Mesodermal cell (in vitro differentiated cells): ENCODE data around the gene EWSR1.

Experiments used
- H3K27ac ChIP-seq: 2 replicates; pipeline ENCODE4 v1.7.0; 2013; ENCODE audit warnings: mild to moderate bottlenecking, low read depth, low read length, moderate library complexity; ENCODE audit not compliant: severe bottlenecking
- H3K36me3 ChIP-seq: 2 replicates; pipeline ENCODE4 v1.7.1; 2013; ENCODE audit warnings: mild to moderate bottlenecking, low read length, moderate library complexity; ENCODE audit not compliant: control insufficient read depth, insufficient read depth
- H3K4me1 ChIP-seq: one replicate; pipeline ENCODE4 v1.7.1; 2013; ENCODE audit warnings: mild to moderate bottlenecking, low read length; ENCODE audit not compliant: insufficient read depth, control insufficient read depth, poor library complexity, severe bottlenecking
- H3K4me3 ChIP-seq: 2 replicates; pipeline ENCODE4 v1.7.0; 2013; ENCODE audit warnings: low read length, control low read depth, mild to moderate bottlenecking; ENCODE audit not compliant: insufficient read depth, poor library complexity, severe bottlenecking; ENCODE audit errors: extremely low read depth
- H3K9me3 ChIP-seq: 2 replicates; pipeline ENCODE4 v1.7.1; 2013; ENCODE audit warnings: mild to moderate bottlenecking, low read length, moderate library complexity; ENCODE audit not compliant: control insufficient read depth
- WGBS, 2 experiments: methylation state at CpG; one replicate each; pipeline ENCODE4 v1.1.5; 2013; ENCODE audit warnings: missing lambda C conversion rate in 2 of 2; ENCODE audit not compliant: insufficient coverage in 2 of 2; 5-methylcytosine and 5-hydroxymethylcytosine counted together

The EWSR1 gene

GRCh38 chr22:29251981-29252911 lies 15.8 kb upstream of the EWSR1 start:
- H3K27ac ChIP-seq = no peak overlapping the region
- no peaks in the 10 kb centered on the region for H3K36me3 ChIP-seq
- H3K9me3 ChIP-seq = no peaks in the 10 kb centered on the region
- no peak overlapping the region for H3K4me3 ChIP-seq
- H3K4me1 ChIP-seq = no peaks in the 10 kb centered on the region
- WGBS, 2 experiments = 90 to 95% methylated on average over 10 of the region's 10 CpGs

GRCh38 chr22:29253561-29254285 lies 14.3 kb upstream of the EWSR1 start:
- Histone ChIP-seq H3K4me3 (no peak overlapping the region), H3K36me3 (no peaks in the 10 kb centered on the region), H3K27ac (no peak overlapping the region), H3K4me1 (no peaks in the 10 kb centered on the region), H3K9me3 (no peaks in the 10 kb centered on the region)
- 78 to 80% methylated on average over 7 to 13 of the region's 14 CpGs for WGBS, 2 experiments

- H3K9me3 ChIP-seq = no peaks in the 10 kb centered on the region
- WGBS, 2 experiments = 80 to 83% methylated on average over 1 to 2 of the region's 4 CpGs
- H3K36me3 ChIP-seq = peaks cover 2% of the 10 kb centered on the region
- no peaks in the 10 kb centered on the region for H3K4me1 ChIP-seq
- H3K4me3 ChIP-seq = no peak overlapping the region
- H3K27ac ChIP-seq = no peak overlapping the region
Measured at GRCh38 chr22:29254286-29254660, 13.8 kb upstream of the EWSR1 start.

GRCh38 chr22:29255064-29255621 lies 12.9 kb upstream of the EWSR1 start:
- Histone ChIP-seq H3K9me3 (no peaks in the 10 kb centered on the region), H3K4me3 (no peak overlapping the region), H3K27ac (no peak overlapping the region), H3K36me3 (peaks cover 11% of the 10 kb centered on the region), H3K4me1 (no peaks in the 10 kb centered on the region)
- 94 to 100% methylated on average over 3 to 7 of the region's 11 CpGs for WGBS, 2 experiments

GRCh38 chr22:29256606-29257325 lies 11.3 kb upstream of the EWSR1 start:
- Histone ChIP-seq H3K9me3 (no peaks in the 10 kb centered on the region), H3K27ac (no peak overlapping the region), H3K4me3 (no peak overlapping the region), H3K4me1 (no peaks in the 10 kb centered on the region), H3K36me3 (peaks cover 14% of the 10 kb centered on the region)
- 84 to 93% methylated on average over 6 to 7 of the region's 8 CpGs for WGBS, 2 experiments

- Histone ChIP-seq H3K4me1 (no peaks in the 10 kb centered on the region), H3K9me3 (no peaks in the 10 kb centered on the region), H3K4me3 (no peak overlapping the region), H3K36me3 (peaks cover 14% of the 10 kb centered on the region), H3K27ac (no peak overlapping the region)
- WGBS, 2 experiments = 91% methylated on average over 7 to 8 of the region's 8 CpGs
Measured at GRCh38 chr22:29257751-29258181, 10.3 kb upstream of the EWSR1 start.

- Histone ChIP-seq H3K36me3 (peaks cover 17% of the 10 kb centered on the region), H3K9me3 (no peaks in the 10 kb centered on the region), H3K27ac (no peak overlapping the region), H3K4me3 (no peak overlapping the region), H3K4me1 (no peaks in the 10 kb centered on the region)
- WGBS, 2 experiments = 95 to 96% methylated on average over 12 to 15 of the region's 17 CpGs
Measured at GRCh38 chr22:29258407-29259252, 9.4 kb upstream of the EWSR1 start.

- no peak overlapping the region for H3K27ac ChIP-seq
- WGBS, 2 experiments = 82 to 90% methylated on average over 8 to 10 of the region's 11 CpGs
- H3K4me3 ChIP-seq = no peak overlapping the region
- H3K4me1 ChIP-seq = no peaks in the 10 kb centered on the region
- no peaks in the 10 kb centered on the region for H3K9me3 ChIP-seq
- H3K36me3 ChIP-seq = peaks cover 24% of the 10 kb centered on the region
Measured at GRCh38 chr22:29259253-29259899, 8.7 kb upstream of the EWSR1 start.

GRCh38 chr22:29260031-29260560 lies 8.0 kb upstream of the EWSR1 start:
- no peaks in the 10 kb centered on the region for H3K9me3 ChIP-seq
- no peak overlapping the region for H3K27ac ChIP-seq
- no peaks in the 10 kb centered on the region for H3K4me1 ChIP-seq
- WGBS, 2 experiments = 98% methylated on average over 4 to 9 of the region's 13 CpGs
- peaks cover 31% of the 10 kb centered on the region for H3K36me3 ChIP-seq
- H3K4me3 ChIP-seq = no peak overlapping the region
